Endothelial cell of umbilical vein (primary cell): ENCODE data around the gene GNGT2. TPM values are rescaled to one million over a fixed set of nuclear protein-coding genes. Genes with fewer than 3 reads are reported as not detected.

Source experiments
- BruUV-seq: library from RNA; stranded (reverse); fragments of 400-500 nt; replicated peaks from 2 replicates; lab custom pipeline; 2021; lab: Mats Ljungman, UMichigan
- CTCF ChIA-PET: fragments of 300-600, 350-600 bp; sonication (Branson Sonifier 250); formaldehyde crosslinking; loops from one replicate; lab custom pipeline; 2021; ENCODE audit warnings: antibody characterized with exemption, inconsistent platforms; lab: Charles Lee
- POLR2A ChIA-PET: fragments of 300-600, 350-600 bp; sonication (Branson Sonifier 250); formaldehyde crosslinking; loops from one replicate; lab custom pipeline; 2021; ENCODE audit warnings: antibody characterized with exemption, inconsistent platforms; lab: Charles Lee
- DNase-seq: peaks from one replicate; pipeline ENCODE4 v3.0.0-alpha.2; 2011; ENCODE audit warnings: low read depth, low spot score
- FAIRE-seq: peaks from 2 replicates; lab custom pipeline; 2011; peaks lifted over from hg19 to GRCh38; lab: Jason Lieb, UNC
- H2AFZ ChIP-seq: 2 replicates; pipeline ENCODE4 v1.6.0; 2012; ENCODE audit warnings: low read depth, low read length, control low read depth, inconsistent platforms
- H3K27ac ChIP-seq: 2 replicates; pipeline ENCODE4 v1.5.1; 2011; ENCODE audit warnings: low read depth, mild to moderate bottlenecking, control low read depth, low read length, moderate library complexity; ENCODE audit not compliant: insufficient read depth
- H3K27me3 ChIP-seq, 2 experiments: 2 replicates each; pipeline versions ENCODE4 v1.6.0 to v1.6.1; 2011; ENCODE audit warnings: low read length in 2 of 2, mixed read lengths in 1 of 2; ENCODE audit not compliant: control insufficient read depth in 2 of 2, insufficient read depth in 2 of 2
- H3K36me3 ChIP-seq, 2 experiments: 2 replicates in 1 of 2; 3 replicates in 1 of 2; pipeline ENCODE4 v1.5.1; 2011; ENCODE audit warnings: low read length in 2 of 2, mild to moderate bottlenecking in 1 of 2, moderate library complexity in 1 of 2; ENCODE audit not compliant: control insufficient read depth in 2 of 2, insufficient read depth in 2 of 2; ENCODE audit errors: extremely low read depth in 1 of 2
- H3K4me1 ChIP-seq: 3 replicates; pipeline ENCODE4 v1.5.1; 2011; ENCODE audit warnings: mild to moderate bottlenecking, low read length; ENCODE audit not compliant: control insufficient read depth, insufficient read depth; ENCODE audit errors: extremely low read depth
- H3K4me2 ChIP-seq: 2 replicates; pipeline ENCODE4 v1.6.1; 2011; ENCODE audit warnings: low read length, control low read depth, mixed read lengths; ENCODE audit not compliant: insufficient read depth
- H3K4me3 ChIP-seq, 3 experiments: fragments of 200-600 bp in 1 of 3; sonication (generic), shearing (Covaris generic) in 1 of 3; replicated peaks in 1 of 3; 2 replicates each; pipeline ENCODE4 v1.5.1; 2011 to 2016; ENCODE audit warnings: control low read depth in 3 of 3, low read length in 3 of 3, mild to moderate bottlenecking in 2 of 3, inconsistent platforms in 1 of 3, low read depth in 1 of 3, moderate library complexity in 1 of 3; ENCODE audit not compliant: insufficient read depth in 1 of 3
- H3K79me2 ChIP-seq: 2 replicates; pipeline ENCODE4 v1.6.0; 2012; ENCODE audit warnings: low read length, inconsistent platforms; ENCODE audit not compliant: control insufficient read depth, insufficient read depth
- H3K9ac ChIP-seq: replicated peaks from 2 replicates; pipeline ENCODE3; 2011; ENCODE audit warnings: low read length, control low read depth; ENCODE audit not compliant: insufficient read depth; ENCODE audit errors: extremely low read depth
- H3K9me1 ChIP-seq: replicated peaks from 3 replicates; pipeline ENCODE4 v1.6.0; 2011; ENCODE audit warnings: mild to moderate bottlenecking, low read length; ENCODE audit not compliant: control insufficient read depth, insufficient read depth; ENCODE audit errors: extremely low read depth
- H3K9me3 ChIP-seq: replicated peaks from 2 replicates; pipeline ENCODE4 v1.5.1; 2012; ENCODE audit warnings: low read length, inconsistent platforms; ENCODE audit not compliant: control insufficient read depth, insufficient read depth
- H4K20me1 ChIP-seq: replicated peaks from 2 replicates; pipeline ENCODE3; 2011; ENCODE audit warnings: mild to moderate bottlenecking, low read length; ENCODE audit not compliant: control insufficient read depth, insufficient read depth; ENCODE audit errors: extremely low read depth
- CTCF ChIP-seq, 2 donors: IDR thresholded peaks; 1 replicate in 1 of 2; 2 replicates in 1 of 2; pipeline ENCODE4 v1.5.1; 2011; ENCODE audit warnings: low read length in 2 of 2, mild to moderate bottlenecking in 2 of 2, moderate library complexity in 2 of 2, control low read depth in 1 of 2, inconsistent platforms in 1 of 2, low read depth in 1 of 2; ENCODE audit not compliant: insufficient read depth in 1 of 2; ENCODE audit errors: extremely low read depth in 1 of 2
- EZH2 ChIP-seq: IDR thresholded peaks from 2 replicates; pipeline ENCODE4 v1.6.1; 2012; ENCODE audit warnings: borderline replicate concordance, low read depth, mild to moderate bottlenecking, moderate library complexity, low read length, inconsistent platforms; ENCODE audit not compliant: severe bottlenecking
- FOS ChIP-seq: IDR thresholded peaks from 2 replicates; pipeline ENCODE4 v1.6.1; 2011; ENCODE audit warnings: mild to moderate bottlenecking, low read length, moderate library complexity, borderline replicate concordance; ENCODE audit not compliant: insufficient read depth
- GATA2 ChIP-seq: IDR thresholded peaks from 2 replicates; pipeline ENCODE4 v1.7.0; 2011; ENCODE audit warnings: low read depth, mild to moderate bottlenecking, moderate library complexity, mixed read lengths, low read length; ENCODE audit not compliant: insufficient read length, insufficient read depth
- JUN ChIP-seq: IDR thresholded peaks from 2 replicates; pipeline ENCODE4 v1.6.1; 2011; ENCODE audit warnings: borderline replicate concordance, low read depth; ENCODE audit not compliant: insufficient read length, insufficient read depth
- MAX ChIP-seq: IDR thresholded peaks from 2 replicates; pipeline ENCODE4 v1.6.1; 2011; ENCODE audit not compliant: insufficient read depth, insufficient read length
- MYC ChIP-seq: IDR thresholded peaks from one replicate; pipeline ENCODE4 v1.6.1; 2011; ENCODE audit warnings: mild to moderate bottlenecking, low read depth, low read length
- POLR2A ChIP-seq: IDR thresholded peaks from 2 replicates; pipeline ENCODE4 v1.6.1; 2012; ENCODE audit warnings: low read depth, mild to moderate bottlenecking, control low read depth, low read length
- POLR2AphosphoS5 ChIP-seq: IDR thresholded peaks from 2 replicates; pipeline ENCODE4 v1.6.1; 2012; ENCODE audit warnings: low read depth, mild to moderate bottlenecking, control low read depth, low read length, moderate library complexity; ENCODE audit not compliant: insufficient read depth
- dilution Hi-C: fragments of 300-500 bp; cut with MboI; formaldehyde crosslinking; loops from one replicate; pipeline ENCODE4 v1.15.0; 2019; ENCODE audit warnings: low sequenced_read_pairs; ENCODE audit not compliant: extremely low pct_ligation_motif_present
- intact Hi-C: fragments of 100-400 bp; cut with micrococcal nuclease; formaldehyde crosslinking; loops from one replicate; pipeline ENCODE4 v1.10.0; 2022
- polyA plus RNA-seq, 4 experiments: library from polyadenylated mRNA; depleted of rRNA in 3 of 4; stranded (reverse) in 3 of 4; unstranded in 1 of 4; fragments of >200 nt; gene quantifications; 2 replicates each; pipeline versions ENCODE4 v1.2.1 to v1.2.3, GENCODE V29; 2011 to 2012; ENCODE audit warnings: missing spikeins in 1 of 4
- total RNA-seq: library from RNA; stranded (reverse); gene quantifications from 2 replicates; pipeline ENCODE4 v1.2.3, GENCODE V29; 2021

Gene GNGT2
- total and polyA plus RNA-seq, 2 donors (not counting 3 experiments of a cell fraction or from before 2014, with no cell fraction given), result 2.8 to 3.8 TPM

GRCh38 chr17:49249292-49249794 lies 39.0 kb upstream of the GNGT2 start:
- Histone ChIP-seq H3K4me2 (no peak overlapping the region), H3K27ac (no peak overlapping the region), H2AFZ (no peak overlapping the region), H3K27me3 (no peaks in the 10 kb centered on the region), H3K4me1 (no peaks in the 10 kb centered on the region), H3K4me3 (no peak overlapping the region), H3K9me1 (no peaks in the 10 kb centered on the region), H3K9ac (no peak overlapping the region), H4K20me1 (no peaks in the 10 kb centered on the region), H3K9me3 (no peaks in the 10 kb centered on the region), H3K79me2 (no peaks in the 10 kb centered on the region), H3K36me3 (no peaks in the 10 kb centered on the region)
- TF ChIP-seq POLR2A (no peak), CTCF (IDR thresholded peaks at IDR 0.05; ENCODE audit: extremely low read depth in 1 of 2, insufficient read depth in 1 of 2, low read depth in 1 of 2, low read length in 2 of 2) (no peak), EZH2 (no peak), GATA2 (no peak), POLR2AphosphoS5 (no peak)
- no peak for DNase-seq
- CTCF ChIA-PET, result interaction anchor here (1.7 to 1.8 kb wide), 2 partner anchors 42 to 69 kb away, joined by 5 to 6 read pairs; no protein-coding TSS in a partner anchor
- no TSS peak for BruUV-seq
- POLR2A ChIA-PET, result no interaction called here
- dilution Hi-C loops (no loop called here), intact Hi-C loops (no loop called here)
- no peak for FAIRE-seq

GRCh38 chr17:49247944-49248343 lies 37.6 kb upstream of the GNGT2 start:
- ChIA-PET CTCF (interaction anchor here (0.9 to 1.8 kb wide), 4 partner anchors 10 to 67 kb away, joined by 3 to 6 read pairs (median 4); no protein-coding TSS in a partner anchor), POLR2A (no interaction called here)
- H3K9me1 ChIP-seq, result no peaks in the 10 kb centered on the region
- H3K9me3 ChIP-seq, result no peaks in the 10 kb centered on the region
- no peaks in the 10 kb centered on the region for H3K79me2 ChIP-seq
- H3K4me2 ChIP-seq, result no peak overlapping the region
- no peak overlapping the region for H2AFZ ChIP-seq
- no peak for FAIRE-seq
- BruUV-seq, result no TSS peak
- H4K20me1 ChIP-seq, result no peaks in the 10 kb centered on the region
- no peak overlapping the region for H3K9ac ChIP-seq
- no peaks in the 10 kb centered on the region for H3K27me3 ChIP-seq
- no peaks in the 10 kb centered on the region for H3K4me1 ChIP-seq
- dilution Hi-C loops (no loop called here), intact Hi-C loops (no loop called here)
- no peak overlapping the region for H3K27ac ChIP-seq
- H3K36me3 ChIP-seq, result no peaks in the 10 kb centered on the region
- no peak for DNase-seq
- no peak overlapping the region for H3K4me3 ChIP-seq
- TF ChIP-seq MYC (no peak), MAX (no peak), GATA2 (no peak), EZH2 (no peak), POLR2A (no peak), FOS (no peak), CTCF (IDR thresholded peaks at IDR 0.05; ENCODE audit: extremely low read depth in 1 of 2, insufficient read depth in 1 of 2, low read depth in 1 of 2, low read length in 2 of 2) (no peak), JUN (no peak), POLR2AphosphoS5 (no peak)
